ENCODE data around the gene TNFRSF6B.

Gene TNFRSF6B

DNA sequence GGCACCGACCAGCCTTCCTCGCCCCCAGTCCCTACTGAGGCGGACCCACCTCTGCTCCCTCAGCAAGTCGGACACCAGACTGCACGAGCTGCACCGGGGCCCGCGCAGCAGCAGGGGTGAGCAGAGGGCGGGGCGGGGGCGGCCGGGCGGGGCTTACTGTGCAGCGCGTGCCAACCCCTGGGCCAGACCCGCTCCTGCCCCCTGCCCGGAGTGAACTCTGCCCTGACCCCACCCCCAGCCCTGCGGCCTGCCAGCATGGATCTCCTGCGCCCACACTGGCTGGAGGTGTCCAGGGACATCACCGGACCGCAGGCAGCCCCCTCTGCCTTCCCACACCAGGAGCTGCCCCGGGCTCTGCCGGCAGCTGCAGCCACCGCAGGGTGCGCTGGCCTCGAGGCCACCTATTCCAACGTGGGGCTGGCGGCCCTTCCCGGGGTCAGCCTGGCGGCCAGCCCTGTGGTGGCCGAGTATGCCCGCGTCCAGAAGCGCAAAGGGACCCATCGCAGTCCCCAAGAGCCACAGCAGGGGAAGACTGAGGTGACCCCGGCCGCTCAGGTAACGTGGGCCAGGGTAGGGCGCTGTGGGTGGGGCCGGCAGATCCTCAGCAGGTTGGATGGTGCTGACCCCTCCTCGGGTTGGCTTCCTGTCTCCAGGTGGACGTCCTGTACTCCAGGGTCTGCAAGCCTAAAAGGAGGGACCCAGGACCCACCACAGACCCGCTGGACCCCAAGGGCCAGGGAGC, 41.7 kb downstream of the TNFRSF6B start:
- DNase-seq (ENCODE audit: low read depth in 2 of 2), result no peak

DNA sequence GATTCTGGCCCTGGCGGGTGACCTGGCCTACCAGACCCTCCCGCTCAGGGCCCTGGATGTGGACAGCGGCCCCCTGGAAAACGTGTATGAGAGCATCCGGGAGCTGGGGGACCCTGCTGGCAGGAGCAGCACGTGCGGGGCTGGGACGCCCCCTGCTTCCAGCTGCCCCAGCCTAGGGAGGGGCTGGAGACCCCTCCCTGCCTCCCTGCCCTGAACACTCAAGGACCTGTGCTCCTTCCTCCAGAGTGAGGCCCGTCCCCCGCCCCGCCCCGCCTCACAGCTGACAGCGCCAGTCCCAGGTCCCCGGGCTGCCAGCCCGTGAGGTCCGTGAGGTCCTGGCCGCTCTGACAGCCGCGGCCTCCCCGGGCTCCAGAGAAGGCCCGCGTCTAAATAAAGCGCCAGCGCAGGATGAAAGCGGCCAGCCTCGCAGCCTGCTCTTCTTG, 42.3 kb downstream of the TNFRSF6B start:
- DNase-seq (ENCODE audit: low read depth in 2 of 2), result no peak

DNA sequence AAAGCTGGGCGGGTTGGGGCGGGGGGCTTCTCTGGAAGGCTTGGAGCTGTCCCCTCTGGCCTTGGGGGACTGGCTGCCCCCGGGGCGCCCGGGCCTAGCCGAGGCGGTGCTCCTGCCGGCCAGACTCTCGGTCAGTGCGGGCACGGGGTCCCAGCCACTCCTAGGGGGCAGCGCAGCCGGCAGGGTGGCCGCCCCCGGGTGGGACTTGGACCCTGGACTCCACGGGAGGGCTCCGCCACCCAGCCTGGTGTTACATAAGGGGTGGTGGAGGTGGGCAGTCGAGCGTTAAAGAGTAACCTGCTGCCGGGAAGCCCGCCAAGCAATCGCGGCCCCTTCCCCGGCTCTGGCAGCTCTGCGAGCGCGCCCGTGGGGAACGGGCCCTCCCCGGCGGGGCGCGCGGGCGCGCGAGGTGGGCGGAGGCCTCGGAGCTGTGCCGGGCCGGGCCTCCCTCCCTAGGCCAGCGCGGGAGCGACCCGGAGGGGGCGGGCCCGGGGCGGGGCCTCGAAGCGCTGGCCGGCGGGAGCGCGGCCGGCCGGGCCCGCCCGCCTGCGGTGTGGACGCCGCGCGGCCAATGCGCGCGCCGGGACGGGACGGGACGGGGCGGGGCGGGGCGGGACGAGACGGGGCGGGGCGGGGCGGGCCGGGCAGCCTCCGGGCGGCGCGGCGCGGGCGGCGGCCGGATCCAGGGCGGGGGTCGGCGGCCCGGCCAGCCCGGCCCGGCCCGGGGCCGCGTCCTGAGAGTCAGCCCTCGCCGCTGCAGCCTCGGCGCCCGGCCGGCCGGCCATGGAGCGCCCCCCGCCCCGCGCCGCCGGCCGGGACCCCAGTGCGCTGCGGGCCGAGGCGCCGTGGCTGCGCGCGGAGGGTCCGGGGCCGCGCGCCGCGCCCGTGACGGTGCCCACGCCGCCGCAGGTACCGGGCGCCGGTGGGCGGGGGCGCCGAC, 42.9 kb downstream of the TNFRSF6B start, which contains the start of gene SLC2A4RG:
Gene SLC2A4RG (plus strand): TSS at position 647 of the 940 bp plus-strand sequence. CDS start 137 bp downstream, at position 784.
- peak in 1 of 2 donors; percentile 56 for DNase-seq (ENCODE audit: low read depth in 2 of 2)

- DNase-seq (ENCODE audit: low read depth in 2 of 2), result no peak
Measured at GRCh38 chr20:63740070-63740626, 43.7 kb downstream of the TNFRSF6B start.

DNA sequence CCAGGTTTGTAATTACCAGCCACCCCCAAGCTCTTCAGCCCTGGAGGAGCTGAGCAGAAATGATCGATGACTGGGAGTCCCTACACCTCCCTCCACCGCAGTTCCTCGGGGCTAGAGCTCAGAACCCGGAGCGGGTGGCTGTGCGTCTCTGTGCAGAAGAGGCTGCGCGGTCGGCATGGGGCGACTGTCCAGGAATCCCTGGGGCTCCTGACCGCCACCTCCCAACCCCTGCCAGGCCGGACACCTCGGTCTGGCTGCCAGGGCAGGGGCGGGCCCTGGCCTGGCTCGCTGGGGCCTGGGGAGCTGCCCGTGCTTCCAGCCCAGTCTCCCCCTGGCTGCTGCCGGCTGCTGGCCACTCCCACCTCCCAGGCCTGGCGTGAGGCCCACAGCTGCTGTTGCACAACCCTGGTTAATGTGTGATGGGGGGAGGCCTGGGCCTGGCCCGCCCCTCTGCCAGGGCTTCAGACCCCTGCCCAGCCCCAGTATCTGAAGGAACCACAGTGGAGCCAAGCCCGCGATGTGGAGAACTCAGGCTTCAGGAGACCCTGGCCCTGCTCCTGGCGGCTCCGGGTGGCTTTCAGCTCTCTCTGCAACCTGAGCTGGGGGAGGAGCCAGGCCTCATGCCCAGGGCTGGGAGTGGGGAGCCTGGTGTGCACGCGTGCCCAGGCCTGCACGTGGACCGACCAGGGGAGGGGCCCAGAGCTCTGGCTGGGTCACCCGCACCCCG, 44.3 kb downstream of the TNFRSF6B start:
- no peak for DNase-seq (ENCODE audit: low read depth in 2 of 2)

- no peak for DNase-seq (ENCODE audit: low read depth in 2 of 2)
Measured at GRCh38 chr20:63741354-63741675, 44.9 kb downstream of the TNFRSF6B start.

DNA sequence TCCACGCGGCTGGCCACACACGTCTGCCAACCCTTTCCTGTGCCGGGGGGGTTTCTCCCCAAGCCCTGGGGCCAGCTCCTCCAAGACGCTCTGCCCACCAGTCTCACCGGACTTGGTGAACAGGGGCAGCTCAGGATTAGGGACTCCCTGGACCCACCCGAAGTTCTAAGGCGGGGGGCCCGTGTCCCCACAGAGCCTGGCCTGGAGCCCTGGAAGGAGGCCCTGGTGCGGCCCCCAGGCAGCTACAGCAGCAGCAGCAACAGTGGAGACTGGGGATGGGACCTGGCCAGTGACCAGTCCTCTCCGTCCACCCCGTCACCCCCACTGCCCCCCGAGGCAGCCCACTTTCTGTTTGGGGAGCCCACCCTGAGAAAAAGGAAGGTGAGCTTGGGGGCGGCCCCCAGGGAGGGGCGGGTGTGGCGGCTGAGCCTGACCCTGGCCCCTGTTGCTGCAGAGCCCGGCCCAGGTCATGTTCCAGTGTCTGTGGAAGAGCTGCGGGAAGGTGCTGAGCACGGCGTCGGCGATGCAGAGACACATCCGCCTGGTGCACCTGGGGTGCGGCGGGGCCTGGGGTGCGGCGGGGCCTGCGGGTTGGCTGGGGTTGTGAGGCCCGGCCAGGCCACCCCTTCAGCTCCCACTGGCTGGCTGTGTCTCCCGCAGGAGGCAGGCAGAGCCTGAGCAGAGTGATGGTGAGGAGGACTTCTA, 45.4 kb downstream of the TNFRSF6B start:
- no peak for DNase-seq (ENCODE audit: low read depth in 2 of 2)

DNA sequence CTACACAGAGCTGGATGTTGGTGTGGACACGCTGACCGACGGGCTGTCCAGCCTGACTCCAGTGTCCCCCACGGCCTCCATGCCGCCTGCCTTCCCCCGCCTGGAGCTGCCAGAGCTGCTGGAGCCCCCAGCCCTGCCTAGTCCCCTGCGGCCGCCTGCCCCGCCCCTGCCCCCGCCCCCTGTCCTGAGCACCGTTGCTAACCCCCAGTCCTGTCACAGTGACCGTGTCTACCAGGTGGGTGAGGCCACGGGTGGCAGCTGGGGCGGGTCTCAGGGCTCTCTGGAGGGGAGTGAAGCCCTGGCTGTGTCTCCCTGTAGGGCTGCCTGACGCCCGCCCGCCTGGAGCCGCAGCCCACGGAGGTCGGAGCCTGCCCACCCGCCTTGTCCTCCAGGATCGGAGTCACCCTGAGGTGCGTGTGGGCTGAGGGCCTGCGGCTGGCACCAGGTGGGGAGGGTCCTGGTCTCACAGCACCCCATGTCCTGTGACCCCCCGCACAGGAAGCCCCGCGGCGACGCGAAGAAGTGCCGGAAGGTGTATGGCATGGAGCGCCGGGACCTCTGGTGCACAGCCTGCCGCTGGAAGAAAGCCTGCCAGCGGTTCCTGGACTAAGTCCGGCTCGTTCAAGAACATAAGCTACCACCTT, 46.1 kb downstream of the TNFRSF6B start:
- DNase-seq (ENCODE audit: low read depth in 2 of 2), result no peak

GRCh38 chr20:63743210-63743970, 46.9 kb downstream of the TNFRSF6B start:
- no peak for DNase-seq (ENCODE audit: low read depth in 2 of 2)

DNA sequence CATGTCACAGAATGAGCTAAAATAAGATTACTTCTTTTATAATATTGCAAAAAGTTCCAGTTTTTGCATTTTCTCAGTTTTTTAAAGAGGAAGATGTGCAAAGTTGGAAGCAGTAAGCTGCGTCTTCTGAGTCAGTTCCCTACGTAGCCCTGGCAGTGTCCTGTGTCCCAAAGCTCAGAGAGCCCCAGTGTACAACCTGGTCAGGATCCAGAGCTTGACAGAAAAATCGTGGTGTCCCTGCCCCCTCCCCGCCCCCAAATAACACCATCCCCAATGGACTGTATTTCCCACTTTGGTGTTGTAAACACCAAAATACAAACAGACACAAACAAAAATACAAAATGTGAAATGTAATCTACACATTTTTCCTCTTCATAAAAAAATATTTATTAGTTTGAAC, 47.7 kb downstream of the TNFRSF6B start:
- no peak for DNase-seq (ENCODE audit: low read depth in 2 of 2)

- no peak for DNase-seq (ENCODE audit: low read depth in 2 of 2)
Measured at GRCh38 chr20:63744574-63745423, 48.3 kb downstream of the TNFRSF6B start.

GRCh38 chr20:63745424-63745805, 49.0 kb downstream of the TNFRSF6B start:
- DNase-seq (ENCODE audit: low read depth in 2 of 2), result no peak

DNA sequence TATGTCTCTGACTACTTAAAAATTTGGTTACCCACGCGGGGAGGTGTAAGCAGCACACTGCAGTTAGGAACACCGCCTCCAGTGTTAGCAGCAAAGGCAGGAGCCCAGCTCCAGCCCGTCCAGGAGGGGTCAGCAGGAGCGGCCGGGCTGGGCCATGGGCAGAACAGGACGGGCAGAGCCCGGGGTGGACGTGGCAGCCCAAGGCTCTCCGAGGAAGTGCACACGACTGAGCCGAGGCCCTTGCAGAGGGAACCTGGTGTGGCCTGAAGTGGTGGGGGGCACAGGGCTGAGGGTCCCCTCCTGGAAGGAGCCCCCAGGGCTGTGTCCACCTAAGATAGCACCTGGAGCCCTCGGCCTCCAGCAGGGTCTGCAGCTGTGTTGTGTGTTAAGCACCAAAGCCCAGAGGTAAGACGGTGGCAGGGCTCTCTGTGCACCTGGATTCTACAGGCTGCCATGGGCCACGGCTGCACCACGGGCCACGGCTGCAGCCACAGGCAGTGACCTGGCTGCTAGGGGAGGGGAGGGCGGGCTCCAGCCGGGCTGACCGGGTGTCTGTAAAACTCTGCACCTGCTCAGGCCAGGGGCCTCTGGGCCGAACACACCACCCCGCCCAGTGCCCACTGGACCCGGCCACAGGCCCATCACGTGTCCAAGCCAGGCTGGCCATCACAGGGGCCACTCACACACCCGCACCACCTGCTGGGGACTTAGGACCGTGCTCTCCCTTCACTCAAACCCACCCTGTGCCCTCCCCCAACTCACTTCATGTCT, 49.7 kb downstream of the TNFRSF6B start:
- no peak for DNase-seq (ENCODE audit: low read depth in 2 of 2)

GRCh38 chr20:63746751-63747315, 50.4 kb downstream of the TNFRSF6B start:
- no peak for DNase-seq (ENCODE audit: low read depth in 2 of 2)

DNA sequence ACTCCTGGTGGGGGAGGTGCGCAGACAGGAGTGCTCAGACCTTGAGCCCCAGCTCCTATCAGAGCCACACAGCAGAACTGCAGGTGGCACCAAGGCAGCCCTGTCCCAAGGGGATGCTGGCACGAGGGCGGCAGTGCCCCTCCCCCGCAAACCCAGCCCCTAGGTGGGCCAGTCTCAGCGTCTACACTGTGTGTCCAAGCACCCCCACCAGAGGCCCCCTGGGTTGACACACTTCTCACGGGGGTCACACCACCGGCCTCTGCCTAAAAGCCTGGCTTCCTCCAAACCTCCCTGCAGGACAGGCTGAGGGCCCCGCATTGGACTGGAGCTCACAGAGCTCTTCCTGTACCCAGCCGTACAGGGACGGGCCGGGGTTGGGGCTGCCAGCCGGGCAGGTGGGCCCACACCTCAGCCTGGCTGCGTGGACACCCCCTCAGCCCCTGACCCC, 51.2 kb downstream of the TNFRSF6B start:
- DNase-seq (ENCODE audit: low read depth in 2 of 2), result no peak

Data from stimulated activated CD4-positive, alpha-beta T cell treated with anti-CD3 and anti-CD28 coated beads, Interleukin-15, amount 100 ng/mL, for 48 hours (primary cell).